ENCODE results near the gene SBDS. TPM values are rescaled to one million over a fixed set of nuclear protein-coding genes. Genes with fewer than 3 reads are reported as not detected.
"Not testable (repeated sequence)": the region's sequence is repeated elsewhere in the genome, so short reads cannot be mapped to it uniquely, and the experiment has no call there.

SBDS gene
- 100 to 1,000 TPM in 3 of 4 donors, 10 to 100 TPM in 1; 78.5 to 224 (median 149) TPM for total RNA-seq

DNA sequence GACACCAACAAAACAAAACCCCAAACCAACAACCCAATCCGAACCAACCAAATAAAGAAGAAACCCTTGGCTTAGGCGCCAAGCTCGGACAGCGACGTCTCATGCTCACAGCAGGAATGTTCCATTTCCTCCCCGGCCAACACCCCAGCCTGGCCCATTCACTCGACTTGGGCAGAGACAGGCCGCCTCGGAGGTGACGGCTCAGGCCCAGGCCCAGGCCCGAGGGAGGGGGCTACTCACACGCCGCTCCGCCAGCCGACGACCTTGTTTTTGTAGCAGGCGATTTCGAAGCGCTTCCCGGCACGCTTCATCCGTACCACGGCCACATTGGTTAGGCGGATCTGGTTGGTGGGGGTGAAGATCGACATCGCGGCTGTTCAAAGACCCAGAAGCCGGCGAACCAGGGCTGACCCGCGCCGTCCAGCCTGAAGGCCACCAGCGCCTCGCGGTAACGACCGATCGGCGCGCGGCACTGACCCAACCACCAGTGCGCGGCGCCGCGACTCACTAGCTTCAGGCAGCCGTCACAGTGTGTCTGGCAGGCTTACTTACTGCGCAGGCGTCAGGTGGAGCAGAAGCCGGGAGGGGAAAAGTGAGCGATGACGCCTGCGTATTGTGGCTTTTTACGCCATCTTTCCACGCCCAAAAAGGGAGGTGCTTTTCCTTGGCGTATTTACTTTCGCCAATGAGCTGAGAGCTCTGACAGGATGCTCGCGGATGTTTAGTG lies at the start of gene SBDS:
Gene SBDS (minus strand): TSS at position 537 of the 727 bp plus-strand sequence. CDS start 169 bp downstream, at position 368.
- TF ChIP-seq, protein P1, sequence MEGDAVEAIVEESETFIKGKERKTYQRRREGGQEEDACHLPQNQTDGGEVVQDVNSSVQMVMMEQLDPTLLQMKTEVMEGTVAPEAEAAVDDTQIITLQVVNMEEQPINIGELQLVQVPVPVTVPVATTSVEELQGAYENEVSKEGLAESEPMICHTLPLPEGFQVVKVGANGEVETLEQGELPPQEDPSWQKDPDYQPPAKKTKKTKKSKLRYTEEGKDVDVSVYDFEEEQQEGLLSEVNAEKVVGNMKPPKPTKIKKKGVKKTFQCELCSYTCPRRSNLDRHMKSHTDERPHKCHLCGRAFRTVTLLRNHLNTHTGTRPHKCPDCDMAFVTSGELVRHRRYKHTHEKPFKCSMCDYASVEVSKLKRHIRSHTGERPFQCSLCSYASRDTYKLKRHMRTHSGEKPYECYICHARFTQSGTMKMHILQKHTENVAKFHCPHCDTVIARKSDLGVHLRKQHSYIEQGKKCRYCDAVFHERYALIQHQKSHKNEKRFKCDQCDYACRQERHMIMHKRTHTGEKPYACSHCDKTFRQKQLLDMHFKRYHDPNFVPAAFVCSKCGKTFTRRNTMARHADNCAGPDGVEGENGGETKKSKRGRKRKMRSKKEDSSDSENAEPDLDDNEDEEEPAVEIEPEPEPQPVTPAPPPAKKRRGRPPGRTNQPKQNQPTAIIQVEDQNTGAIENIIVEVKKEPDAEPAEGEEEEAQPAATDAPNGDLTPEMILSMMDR (IDR thresholded peaks at IDR 0.05; ENCODE audit: low read depth), result not testable (repeated sequence)

- TF ChIP-seq, protein P1 (IDR thresholded peaks at IDR 0.05; ENCODE audit: low read depth), result no peak
These were observed 37.9 kb upstream of the SBDS start for GRCh38 chr7:67033251-67033650.

GRCh38 chr7:67022511-67022910 lies 27.1 kb upstream of the SBDS start:
- TF ChIP-seq, protein P1 (IDR thresholded peaks at IDR 0.05; ENCODE audit: low read depth), result no peak

- TF ChIP-seq, protein P1 (IDR thresholded peaks at IDR 0.05; ENCODE audit: low read depth), result no peak
These were observed 25.9 kb upstream of the SBDS start for GRCh38 chr7:67021260-67021659.

DNA sequence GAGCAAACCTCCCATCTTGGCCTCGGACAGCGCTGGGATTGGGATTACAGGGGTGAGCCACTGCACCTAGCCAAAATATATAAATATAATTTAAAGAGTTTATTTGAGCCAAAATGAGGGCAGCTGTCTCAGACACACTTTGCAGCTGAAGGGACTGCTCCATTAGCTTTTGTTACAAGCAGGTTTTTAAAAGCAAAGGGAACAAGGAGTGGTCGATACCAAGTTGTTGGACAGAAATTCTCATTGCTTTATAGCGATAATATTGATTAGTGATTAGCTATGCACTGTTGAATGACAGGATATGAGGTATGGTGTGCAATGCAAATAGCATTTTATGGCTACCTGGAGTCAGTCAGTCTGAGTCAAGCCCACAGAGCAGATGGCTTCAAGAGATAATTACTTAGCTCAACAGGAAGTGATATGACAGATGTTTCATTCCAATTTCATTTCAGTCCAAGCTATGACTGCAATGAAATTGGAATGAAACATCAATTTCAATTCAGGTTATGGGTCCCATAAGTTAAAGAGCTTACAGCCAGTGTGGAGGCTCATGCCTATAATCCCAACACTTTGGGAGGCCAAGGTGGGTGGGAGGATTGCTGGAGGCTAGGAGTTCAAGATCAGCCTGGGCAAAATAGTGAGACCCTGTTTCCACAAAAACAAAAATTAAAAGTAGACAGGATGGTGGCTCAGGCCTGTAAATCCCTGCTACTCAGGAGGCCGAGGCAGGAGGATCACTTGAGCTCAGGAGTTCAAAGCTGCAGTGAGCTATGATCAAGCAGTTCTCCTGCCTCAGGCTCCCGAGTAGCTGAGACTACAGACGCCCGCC lies 24.4 kb upstream of the SBDS start:
- TF ChIP-seq, protein P1 (IDR thresholded peaks at IDR 0.05; ENCODE audit: low read depth), result no peak

DNA sequence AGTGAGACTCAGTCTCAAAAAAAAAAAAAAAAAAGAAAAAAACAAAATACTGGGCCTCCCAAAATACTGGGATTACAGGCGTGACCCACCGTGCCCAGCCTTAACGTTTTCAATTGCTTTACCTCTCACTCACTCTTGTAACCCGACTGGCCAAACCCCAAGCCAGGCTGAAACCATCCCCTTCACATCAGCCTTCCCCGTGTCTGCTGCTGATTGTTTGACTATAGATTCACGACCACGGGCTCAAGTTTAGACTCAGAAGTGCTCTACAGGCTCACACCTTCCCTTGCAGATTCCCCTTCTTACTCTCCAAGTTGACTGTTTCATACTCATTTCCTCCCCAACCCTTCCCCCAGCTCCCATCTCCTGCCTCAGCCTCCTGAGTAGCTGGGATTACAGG lies 23.6 kb upstream of the SBDS start:
- TF ChIP-seq, protein P1 (IDR thresholded peaks at IDR 0.05; ENCODE audit: low read depth), result no peak

GRCh38 chr7:67008260-67008659 lies 12.9 kb upstream of the SBDS start:
- TF ChIP-seq, protein P1 (IDR thresholded peaks at IDR 0.05; ENCODE audit: low read depth), result no peak
